GM23338 (cell line): ENCODE data around the gene CBFA2T2. TPM values are rescaled to one million over a fixed set of nuclear protein-coding genes. Genes with fewer than 3 reads are reported as not detected.

ENCODE experiments used
- ATAC-seq: fragments of 200-7000 bp; cut with Tn5 transposase; 3 replicates; pipeline ENCODE4 v1.9.1; 2020
- DNase-seq: peaks from one replicate; pipeline ENCODE4 v3.0.0-alpha.2; 2015; ENCODE audit warnings: low spot score
- H2AFZ ChIP-seq: fragments of 200-600 bp; sonication (generic); 2 replicates; pipeline ENCODE4 v1.8.0; 2016; ENCODE audit warnings: antibody characterized with exemption, mild to moderate bottlenecking, moderate library complexity
- H3F3A ChIP-seq: fragments of 200-600 bp; sonication (generic); replicated peaks from 2 replicates; pipeline ENCODE4 v1.8.0; 2017; ENCODE audit warnings: antibody characterized with exemption, mixed run types, low read depth
- H3K27ac ChIP-seq: fragments of 200-600 bp; sonication (generic); 2 replicates; pipeline ENCODE4 v1.6.1; 2016; ENCODE audit warnings: low read depth
- H3K27me3 ChIP-seq: fragments of 200-600 bp; sonication (generic); 2 replicates; pipeline ENCODE4 v1.8.0; 2016; ENCODE audit warnings: mild to moderate bottlenecking, mixed run types, moderate library complexity; ENCODE audit not compliant: insufficient read depth
- H3K36me3 ChIP-seq: fragments of 200-600 bp; sonication (generic); 2 replicates; pipeline ENCODE4 v1.8.0; 2016; ENCODE audit warnings: mild to moderate bottlenecking; ENCODE audit not compliant: insufficient read depth
- H3K4me1 ChIP-seq: fragments of 200-600 bp; sonication (generic); 2 replicates; pipeline ENCODE4 v1.8.0; 2016; ENCODE audit warnings: mild to moderate bottlenecking, moderate library complexity; ENCODE audit not compliant: insufficient read depth
- H3K4me2 ChIP-seq: fragments of 200-600 bp; sonication (generic); 2 replicates; pipeline ENCODE4 v1.7.1; 2017; ENCODE audit warnings: mixed run types
- H3K4me3 ChIP-seq: fragments of 200-600 bp; sonication (generic); 2 replicates; pipeline ENCODE4 v1.6.1; 2016; ENCODE audit warnings: mixed run types
- H3K79me2 ChIP-seq: fragments of 200-600 bp; sonication (generic); replicated peaks from 2 replicates; pipeline ENCODE4 v1.8.0; 2017; ENCODE audit warnings: mild to moderate bottlenecking; ENCODE audit not compliant: insufficient read depth
- H3K9me2 ChIP-seq: fragments of 200-600 bp; sonication (generic); 2 replicates; pipeline ENCODE4 v1.8.0; 2017; ENCODE audit not compliant: insufficient read depth
- H4K20me1 ChIP-seq: fragments of 200-600 bp; sonication (generic); replicated peaks from 2 replicates; pipeline ENCODE4 v1.8.0; 2017; ENCODE audit warnings: mild to moderate bottlenecking; ENCODE audit not compliant: insufficient read depth
- H3K27ac Mint-ChIP-seq: 2 replicates; pipeline ENCODE4 v1.8.0; 2020; ENCODE audit warnings: inconsistent platforms, mild to moderate bottlenecking, moderate library complexity, mixed read lengths
- H3K27me3 Mint-ChIP-seq: 3 replicates; pipeline ENCODE4 v1.8.0; 2022; ENCODE audit warnings: low read depth, mild to moderate bottlenecking, moderate library complexity, mixed read lengths, inconsistent platforms; ENCODE audit not compliant: insufficient read depth, poor library complexity
- H3K36me3 Mint-ChIP-seq: 3 replicates; pipeline ENCODE4 v1.8.0; 2021; ENCODE audit warnings: low read depth, mild to moderate bottlenecking, inconsistent platforms, moderate library complexity, mixed read lengths
- H3K4me1 Mint-ChIP-seq: 3 replicates; pipeline ENCODE4 v1.8.0; 2020; ENCODE audit warnings: mild to moderate bottlenecking, inconsistent platforms, mixed read lengths
- H3K4me3 Mint-ChIP-seq: 3 replicates; pipeline ENCODE4 v1.8.0; 2021; ENCODE audit warnings: moderate library complexity, mild to moderate bottlenecking, inconsistent platforms, mixed read lengths
- H3K9me3 Mint-ChIP-seq: 3 replicates; pipeline ENCODE4 v1.8.0; 2020; ENCODE audit warnings: moderate library complexity, mild to moderate bottlenecking, inconsistent platforms, mixed read lengths
- CREB1 ChIP-seq: fragments of 250-450 bp; sonication (Bioruptor Pico); IDR thresholded peaks from 2 replicates; pipeline ENCODE4 v1.5.0; 2020; ENCODE audit warnings: low read depth, mild to moderate bottlenecking, moderate library complexity
- CTCF ChIP-seq, 2 experiments: fragments of 200-600 bp in 1 of 2; sonication (generic) in 1 of 2; conservative IDR thresholded peaks; 2 replicates each; pipeline versions ENCODE4 v1.5.1 to v1.6.1; 2016 to 2017; ENCODE audit warnings: antibody characterized with exemption in 2 of 2, low read depth in 2 of 2, mild to moderate bottlenecking in 2 of 2, moderate library complexity in 1 of 2
- ETS1 ChIP-seq: IDR thresholded peaks from 2 replicates; pipeline ENCODE4 v1.6.1; 2016; ENCODE audit warnings: antibody characterized with exemption
- EZH2 ChIP-seq: fragments of 200-600 bp; sonication (generic); IDR thresholded peaks from one replicate; pipeline ENCODE4 v1.8.0; 2017; ENCODE audit warnings: antibody characterized with exemption, mild to moderate bottlenecking, low read depth; ENCODE audit not compliant: unreplicated experiment
- JUNB ChIP-seq: IDR thresholded peaks from one replicate; pipeline ENCODE4 v1.6.1; 2016; ENCODE audit warnings: antibody characterized with exemption; ENCODE audit not compliant: unreplicated experiment
- NANOG ChIP-seq: IDR thresholded peaks from 2 replicates; pipeline ENCODE4 v1.6.1; 2016; ENCODE audit warnings: antibody characterized with exemption, borderline replicate concordance
- POLR2AphosphoS5 ChIP-seq: IDR thresholded peaks from 2 replicates; pipeline ENCODE4 v1.6.1; 2016; ENCODE audit warnings: antibody characterized with exemption, low read depth
- REST ChIP-seq: IDR thresholded peaks from one replicate; pipeline ENCODE4 v1.6.1; 2018; ENCODE audit warnings: antibody characterized with exemption; ENCODE audit not compliant: unreplicated experiment
- STAT1 ChIP-seq: IDR thresholded peaks from one replicate; pipeline ENCODE4 v1.6.1; 2016; ENCODE audit warnings: antibody characterized with exemption; ENCODE audit not compliant: unreplicated experiment
- ZNF462 ChIP-seq: fragments of 250-450 bp; sonication (Bioruptor Pico); IDR thresholded peaks from 2 replicates; pipeline ENCODE4 v1.5.0; 2020; ENCODE audit warnings: mild to moderate bottlenecking, moderate library complexity
- polyA plus RNA-seq: library from polyadenylated mRNA; unstranded; fragments of >200 nt; fragmentation: Nextera tagmentation; extraction: Ambion mirVana; gene quantifications from 2 replicates; pipeline ENCODE4 v1.2.1, GENCODE V29; 2016
- total RNA-seq: library from RNA; depleted of rRNA; stranded (reverse); fragments of >200 nt; shearing (Covaris generic); gene quantifications from 2 replicates; pipeline ENCODE4 v1.2.3, GENCODE V29; 2014

Gene CBFA2T2
- total and polyA plus RNA-seq, 2 experiments from 2014 or later = 12.7 to 15.8 TPM

GRCh38 chr20:33622705-33623365 lies 132.9 kb downstream of the CBFA2T2 start (continued):
- TF ChIP-seq ZNF462 (CRISPR knock-in tag) (no peak), EZH2 (no peak), STAT1 (no peak), ETS1 (no peak)

- no peaks in the 10 kb centered on the region for H3K9me3 Mint-ChIP-seq
- Histone ChIP-seq H3K27ac (no peak overlapping the region), H3K79me2 (no peaks in the 10 kb centered on the region), H3K9me2 (no peaks in the 10 kb centered on the region), H3K36me3 (no peaks in the 10 kb centered on the region; the same call in 1 of the 2 replicates), H3K4me3 (no peak overlapping the region), H4K20me1 (no peaks in the 10 kb centered on the region), H3K4me1 (no peaks in the 10 kb centered on the region), H3K27me3 (no peaks in the 10 kb centered on the region), H3K4me2 (no peak overlapping the region), H2AFZ (no peak overlapping the region), H3F3A (no peaks in the 10 kb centered on the region)
- H3K27me3 Mint-ChIP-seq = no peaks in the 10 kb centered on the region
- ATAC-seq = no peak
- H3K4me1 Mint-ChIP-seq = no peaks in the 10 kb centered on the region
- no peak overlapping the region for H3K27ac Mint-ChIP-seq
- H3K36me3 Mint-ChIP-seq = peaks cover 18% of the 10 kb centered on the region
- H3K4me3 Mint-ChIP-seq = no peak overlapping the region
- DNase-seq = no peak
- no peak for TF ChIP-seq ETS1
- TF ChIP-seq NANOG = no peak
- no peak for TF ChIP-seq STAT1
- TF ChIP-seq CTCF (conservative IDR thresholded peaks at IDR 0.05; ENCODE audit: low read depth in 2 of 2) = no peak
- no peak for TF ChIP-seq REST
- TF ChIP-seq POLR2AphosphoS5 = no peak
- TF ChIP-seq JUNB = no peak
- TF ChIP-seq EZH2 = no peak
- TF ChIP-seq CREB1 (CRISPR knock-in tag) = no peak
These were observed 134.5 kb downstream of the CBFA2T2 start for GRCh38 chr20:33624399-33624798.
